CD4-positive, alpha-beta T cell treated with Interleukin-4 for 1 hour (primary cell): ENCODE measurements around the gene CCDC74B.
"Not testable (repeated sequence)": the region's sequence is repeated elsewhere in the genome, so short reads cannot be mapped to it uniquely, and the experiment has no call there.

Experiments used
- DNase-seq, 2 donors: peaks; one replicate each; pipeline ENCODE4 v3.0.0-alpha.2; 2020 to 2022

CCDC74B gene

GRCh38 chr2:130148515-130148914 lies 3.6 kb upstream of the CCDC74B start:
- not testable (repeated sequence) for DNase-seq

GRCh38 chr2:130143266-130144039 lies 1.5 kb downstream of the CCDC74B start:
- peak in 1 of 2 donors; percentile 8 for DNase-seq

GRCh38 chr2:130142396-130143265 lies 2.3 kb downstream of the CCDC74B start:
- DNase-seq: not testable (repeated sequence)

- DNase-seq: not testable (repeated sequence)
Observed at GRCh38 chr2:130141645-130142370, 3.1 kb downstream of the CCDC74B start.

- DNase-seq: not testable (repeated sequence)
Observed at GRCh38 chr2:130141002-130141401, 3.9 kb downstream of the CCDC74B start.

GRCh38 chr2:130140516-130140915 lies 4.4 kb downstream of the CCDC74B start:
- not testable (repeated sequence) for DNase-seq

GRCh38 chr2:130139331-130140280 lies 5.3 kb downstream of the CCDC74B start:
- not testable (repeated sequence) for DNase-seq

GRCh38 chr2:130138841-130139251 lies 6.1 kb downstream of the CCDC74B start:
- not testable (repeated sequence) for DNase-seq

GRCh38 chr2:130138326-130138725 lies 6.6 kb downstream of the CCDC74B start:
- DNase-seq: not testable (repeated sequence)

- not testable (repeated sequence) for DNase-seq
Observed at GRCh38 chr2:130137118-130137517, 7.8 kb downstream of the CCDC74B start.

- DNase-seq: not testable (repeated sequence)
Observed at GRCh38 chr2:130136546-130136945, 8.4 kb downstream of the CCDC74B start.

- no peak for DNase-seq
Observed at GRCh38 chr2:130135692-130136541, 9.0 kb downstream of the CCDC74B start.

- not testable (repeated sequence) for DNase-seq
Observed at GRCh38 chr2:130129120-130129829, 15.6 kb downstream of the CCDC74B start, which contains the start of gene POTEF. Gene POTEF, minus strand, starts transcription at chr2:130129222. Its CDS starts 8,707 bp downstream, at chr2:130120515.

- not testable (repeated sequence) for DNase-seq
Observed at GRCh38 chr2:130128464-130128863, 16.4 kb downstream of the CCDC74B start.

- not testable (repeated sequence) for DNase-seq
Observed at GRCh38 chr2:130127726-130128125, 17.2 kb downstream of the CCDC74B start.

- not testable (repeated sequence) for DNase-seq
Observed at GRCh38 chr2:130120924-130121323, 24.0 kb downstream of the CCDC74B start.

- not testable (repeated sequence) for DNase-seq
Observed at GRCh38 chr2:130102597-130103363, 42.1 kb downstream of the CCDC74B start.
